ENCODE measurements around the gene PIK3AP1.
"Not testable (repeated sequence)": the region's sequence is repeated elsewhere in the genome, so short reads cannot be mapped to it uniquely, and the experiment has no call there.

Gene PIK3AP1

DNA sequence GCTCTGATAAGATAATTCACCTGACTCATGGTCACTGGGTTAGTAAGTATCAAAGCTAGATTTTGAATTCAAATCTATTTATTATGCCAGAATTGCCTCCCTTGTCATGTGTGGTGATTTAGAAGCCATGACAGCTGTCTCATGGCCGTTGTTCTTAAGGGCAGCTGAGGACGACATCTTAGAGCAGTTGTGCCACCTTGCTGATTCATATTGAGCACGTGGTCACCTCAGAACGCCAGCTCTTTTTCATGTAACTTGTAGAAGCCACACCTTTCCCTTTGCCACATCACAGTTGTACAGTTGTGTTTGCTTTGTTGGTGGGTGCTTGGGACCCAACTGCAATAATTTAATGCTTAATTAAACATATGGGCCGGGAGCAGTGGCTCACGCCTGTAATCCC is 4.3 kb upstream of the PIK3AP1 start:
- no peak for DNase-seq

GRCh38 chr10:96721207-96721572 is 876 bp upstream of the PIK3AP1 start:
- DNase-seq = no peak

- DNase-seq = peak; percentile 50
Measured at GRCh38 chr10:96719850-96720421, 378 bp downstream of the PIK3AP1 start.

GRCh38 chr10:96719200-96719599 is 1.1 kb downstream of the PIK3AP1 start:
- DNase-seq = no peak

- DNase-seq = no peak
Measured at GRCh38 chr10:96718304-96718990, 1.9 kb downstream of the PIK3AP1 start.

DNA sequence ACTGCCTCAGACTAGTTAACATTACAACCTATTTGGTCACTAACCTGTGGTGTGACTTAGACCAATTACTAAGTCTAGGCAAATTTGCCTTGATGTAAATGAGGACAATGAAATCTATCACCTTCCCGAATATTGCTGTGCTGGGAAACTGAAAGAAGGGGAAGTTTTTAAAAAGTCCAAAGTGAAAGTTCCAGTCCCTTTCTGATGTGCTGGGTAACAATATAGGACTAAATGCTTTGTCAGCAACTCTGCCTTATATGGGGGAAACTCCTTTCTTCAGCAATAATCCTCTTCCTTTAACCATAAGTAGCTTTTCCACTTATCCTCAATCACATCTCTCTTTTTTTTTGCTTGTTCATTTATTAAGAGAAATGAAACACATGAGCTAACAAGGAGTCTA is 3.9 kb downstream of the PIK3AP1 start:
- DNase-seq = no peak

- no peak for DNase-seq
Measured at GRCh38 chr10:96714746-96715255, 5.5 kb downstream of the PIK3AP1 start.

DNA sequence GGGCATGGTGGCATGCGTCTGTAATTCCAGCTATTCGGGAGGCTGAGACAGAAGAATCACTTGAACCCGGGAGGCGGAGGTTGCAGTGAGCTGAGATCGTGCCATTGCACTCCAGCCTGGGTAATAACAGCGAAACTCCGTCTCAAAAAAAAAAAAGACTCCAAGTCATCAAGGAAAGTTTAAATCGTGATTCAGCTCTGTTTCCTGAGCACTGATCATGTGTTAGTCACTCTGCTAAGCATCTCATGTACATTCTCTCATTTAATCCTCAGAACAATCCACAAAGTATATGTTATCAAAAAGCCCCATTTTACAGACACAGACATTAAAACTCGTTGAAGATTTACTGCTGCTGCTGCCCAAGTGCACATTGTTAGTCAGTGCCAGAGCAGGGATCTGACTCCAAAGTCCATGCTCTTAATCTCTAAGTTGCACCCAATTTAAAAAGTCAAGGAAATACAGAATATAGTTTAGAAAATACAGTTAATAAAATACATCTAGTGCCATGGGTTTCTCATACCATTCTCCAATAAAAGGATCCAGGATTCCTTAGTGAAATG is 6.2 kb downstream of the PIK3AP1 start:
- no peak for DNase-seq

- DNase-seq = no peak
Measured at GRCh38 chr10:96712662-96713271, 7.5 kb downstream of the PIK3AP1 start.

DNA sequence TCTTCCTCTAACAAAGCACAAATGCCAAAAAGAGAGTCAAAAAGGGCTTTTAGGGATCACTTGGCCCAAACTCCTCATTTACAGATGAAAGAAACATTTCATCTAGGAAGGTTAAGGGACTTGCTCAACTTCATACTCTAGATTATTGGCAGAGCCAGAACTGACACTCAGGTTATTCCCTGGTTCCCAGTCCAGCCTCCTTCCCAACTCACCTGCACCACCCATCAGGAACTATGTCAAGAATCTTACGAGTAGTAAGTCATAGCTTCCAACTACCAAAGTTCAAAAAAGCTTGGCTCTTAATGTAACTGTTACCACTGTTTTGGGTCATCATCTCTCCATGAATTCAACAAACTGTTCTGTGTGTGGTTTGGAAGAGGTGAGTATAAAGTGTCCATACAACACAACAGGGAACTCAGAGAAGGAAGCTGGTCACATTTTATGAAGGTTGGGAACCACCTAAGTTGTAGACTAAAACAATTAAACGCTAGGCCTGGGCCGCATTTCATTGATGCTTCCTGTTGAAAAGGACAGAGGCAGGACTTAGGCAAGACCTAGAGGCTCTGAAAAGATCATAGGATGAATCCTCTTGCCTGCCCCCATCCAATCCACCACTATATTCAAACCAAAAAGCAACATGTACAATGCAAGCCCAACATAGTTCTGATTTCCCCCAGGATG is 9.1 kb downstream of the PIK3AP1 start:
- DNase-seq = no peak

GRCh38 chr10:96709525-96709924 is 10.8 kb downstream of the PIK3AP1 start:
- no peak for DNase-seq

GRCh38 chr10:96708996-96709395 is 11.3 kb downstream of the PIK3AP1 start:
- DNase-seq = no peak

DNA sequence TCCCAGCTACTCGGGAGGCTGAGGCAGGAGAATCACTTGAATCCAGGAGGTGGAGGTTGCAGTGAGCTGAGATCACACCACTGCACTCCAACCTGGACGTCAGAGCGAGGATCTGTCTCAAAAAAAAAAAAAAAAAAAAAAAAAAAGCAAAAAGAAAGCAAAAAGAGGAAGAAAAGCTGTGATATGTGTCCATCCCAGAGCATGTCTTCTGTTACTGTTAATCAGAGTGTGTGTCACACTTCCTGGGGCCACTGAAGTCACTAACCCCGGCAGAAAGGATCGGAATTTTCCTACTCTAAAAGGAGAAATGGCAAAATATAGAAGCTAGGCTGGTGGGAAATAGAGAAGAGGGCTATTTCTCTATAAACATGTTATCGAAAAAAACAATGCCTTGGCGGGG is 11.9 kb downstream of the PIK3AP1 start:
- DNase-seq = peak; percentile 19

DNA sequence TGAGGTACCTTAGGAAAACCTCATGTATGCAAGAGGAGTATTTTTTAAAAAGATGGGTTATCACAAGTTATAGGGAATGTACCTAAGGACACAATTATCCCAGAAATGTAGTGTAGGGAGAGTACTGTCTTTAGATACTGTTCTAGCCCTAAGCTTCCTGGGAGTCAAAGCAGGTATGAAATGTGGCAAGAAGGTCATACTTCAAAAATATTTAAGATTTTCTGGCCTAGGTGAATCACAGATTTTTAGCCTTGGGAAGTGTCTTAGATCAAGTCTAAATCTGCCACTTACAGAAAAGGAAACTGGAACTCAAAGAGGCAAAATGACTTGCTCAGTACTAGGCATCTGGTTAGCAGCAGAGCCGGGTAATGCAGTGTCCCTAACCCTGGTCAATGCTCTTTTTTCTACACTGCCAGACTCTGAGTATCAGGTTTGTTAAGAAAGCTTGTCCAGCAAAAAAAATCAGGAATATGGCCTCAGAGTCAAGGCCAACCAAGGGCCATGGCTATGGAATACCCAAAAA is 13.9 kb downstream of the PIK3AP1 start:
- DNase-seq = no peak

DNA sequence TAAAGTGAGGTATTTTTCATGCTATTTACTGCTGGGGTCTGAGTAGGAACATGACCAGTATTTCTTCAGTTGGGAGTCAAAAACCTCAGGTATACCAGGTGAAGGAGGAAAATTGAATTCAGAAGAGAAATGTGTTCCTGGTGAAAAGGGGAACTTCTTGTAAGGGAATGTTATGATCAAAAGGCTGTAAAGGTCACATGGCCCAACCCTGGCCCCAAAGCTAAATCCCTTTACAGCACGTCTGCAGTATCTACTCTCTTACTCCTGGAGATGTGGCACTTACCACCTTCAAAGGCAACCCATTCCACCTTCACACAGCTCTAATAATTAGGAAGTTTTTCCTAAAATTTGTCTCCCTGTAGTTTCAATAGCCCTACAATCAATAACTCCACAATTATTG is 15.2 kb downstream of the PIK3AP1 start:
- no peak for DNase-seq

GRCh38 chr10:96704563-96704962 is 15.8 kb downstream of the PIK3AP1 start:
- DNase-seq = no peak

GRCh38 chr10:96703358-96703757 is 17.0 kb downstream of the PIK3AP1 start:
- no peak for DNase-seq

GRCh38 chr10:96701265-96701664 is 19.0 kb downstream of the PIK3AP1 start:
- DNase-seq = no peak

GRCh38 chr10:96700374-96701099 is 19.8 kb downstream of the PIK3AP1 start:
- no peak for DNase-seq

- no peak for DNase-seq
Measured at GRCh38 chr10:96699613-96700012, 20.7 kb downstream of the PIK3AP1 start.

DNA sequence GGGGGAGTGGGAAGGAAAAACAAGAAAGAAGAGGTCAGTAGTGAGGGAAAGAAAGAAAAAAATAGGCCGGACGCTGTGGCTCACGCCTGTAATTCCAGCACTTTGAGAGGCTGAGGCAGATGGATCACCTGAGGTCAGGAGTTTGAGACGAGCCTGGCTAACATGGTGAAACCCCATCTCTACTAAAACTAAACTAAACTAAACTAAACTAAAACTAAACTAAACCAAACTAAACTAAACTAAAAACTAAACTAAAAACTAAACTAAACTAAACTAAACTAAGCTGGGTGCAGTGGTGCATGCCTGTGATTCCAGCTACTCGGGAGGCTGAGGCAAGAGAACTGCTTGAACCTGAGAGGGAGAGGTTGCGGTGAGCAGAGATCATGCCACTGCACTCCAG is 22.0 kb downstream of the PIK3AP1 start:
- DNase-seq = not testable (repeated sequence)

DNA sequence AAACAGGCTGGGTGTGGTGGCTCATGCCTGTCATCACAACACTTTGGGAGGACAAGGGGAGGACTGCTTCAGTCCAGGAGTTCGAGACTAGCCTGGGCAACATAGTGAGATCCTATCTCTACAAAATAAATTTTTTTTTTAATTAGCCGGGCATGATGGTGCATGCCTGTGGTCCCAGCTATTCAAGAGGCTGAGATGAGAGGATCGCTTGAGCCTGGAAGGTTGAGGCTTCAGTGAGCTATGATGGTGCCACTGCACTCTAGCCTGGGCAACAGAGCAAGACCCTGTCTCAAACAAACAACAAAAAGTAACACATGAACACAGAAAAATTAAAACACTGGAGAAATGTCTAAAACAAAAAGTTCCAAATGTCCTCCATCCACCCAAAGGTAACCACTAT is 22.9 kb downstream of the PIK3AP1 start:
- no peak for DNase-seq
